NCI-H1048 (cell line): ENCODE results near the gene PSORS1C2.

Experiments used
- DNase-seq: peaks from one replicate; lab custom pipeline; 2025; lab: John Stamatoyannopoulos, UW

The PSORS1C2 gene

GRCh38 chr6:31139599-31139998, 733 bp upstream of the PSORS1C2 start:
- no peak for DNase-seq

- no peak for DNase-seq
Observed at GRCh38 chr6:31135710-31136109, 3.2 kb downstream of the PSORS1C2 start.

- DNase-seq, result no peak
Observed at GRCh38 chr6:31132806-31133205, 6.1 kb downstream of the PSORS1C2 start.

GRCh38 chr6:31131595-31131994, 7.3 kb downstream of the PSORS1C2 start:
- DNase-seq, result no peak

GRCh38 chr6:31130751-31131150, 8.1 kb downstream of the PSORS1C2 start:
- DNase-seq, result no peak

- DNase-seq, result no peak
Observed at GRCh38 chr6:31129130-31129529, 9.7 kb downstream of the PSORS1C2 start.

- no peak for DNase-seq
Observed at GRCh38 chr6:31128093-31128676, 10.7 kb downstream of the PSORS1C2 start.

- no peak for DNase-seq
Observed at GRCh38 chr6:31126396-31127175, 12.3 kb downstream of the PSORS1C2 start.

GRCh38 chr6:31125586-31126363, 13.1 kb downstream of the PSORS1C2 start:
- no peak for DNase-seq

- no peak for DNase-seq
Observed at GRCh38 chr6:31125162-31125561, 13.7 kb downstream of the PSORS1C2 start.

GRCh38 chr6:31122791-31123706, 15.8 kb downstream of the PSORS1C2 start:
- DNase-seq, result no peak

GRCh38 chr6:31121131-31121790, 17.6 kb downstream of the PSORS1C2 start:
- DNase-seq, result no peak

- DNase-seq, result no peak
Observed at GRCh38 chr6:31120151-31120915, 18.5 kb downstream of the PSORS1C2 start, which contains the start of gene CDSN. Gene CDSN, minus strand, starts transcription at chr6:31120446. Its CDS starts 27 bp downstream, at chr6:31120419.

- DNase-seq, result no peak
Observed at GRCh38 chr6:31118178-31118577, 20.7 kb downstream of the PSORS1C2 start.

- DNase-seq, result no peak
Observed at GRCh38 chr6:31116661-31117385, 22.0 kb downstream of the PSORS1C2 start.

- no peak for DNase-seq
Observed at GRCh38 chr6:31115941-31116560, 22.8 kb downstream of the PSORS1C2 start.

- no peak for DNase-seq
Observed at GRCh38 chr6:31114970-31115849, 23.7 kb downstream of the PSORS1C2 start.

GRCh38 chr6:31114541-31114878, 24.4 kb downstream of the PSORS1C2 start, which contains the start of gene PSORS1C1:
Gene PSORS1C1, plus strand, starts transcription at chr6:31114800. Its CDS starts 14,833 bp downstream, at chr6:31129633.
- no peak for DNase-seq
